Measurements from ENCODE around the gene ELOVL5.
A peak's percentile ranks its signal among the peaks of the same experiment; 100 is the strongest.
"Not testable (repeated sequence)": the region's sequence is repeated elsewhere in the genome, so short reads cannot be mapped to it uniquely, and the experiment has no call there.

ELOVL5 gene

GRCh38 chr6:53358440-53359094 is 9.8 kb upstream of the ELOVL5 start:
- DNase-seq, result no peak

- no peak for DNase-seq
Measured at GRCh38 chr6:53357576-53358360, 9.0 kb upstream of the ELOVL5 start.

GRCh38 chr6:53353624-53354023 is 4.9 kb upstream of the ELOVL5 start:
- DNase-seq, result no peak

- DNase-seq, result no peak
Measured at GRCh38 chr6:53352360-53352759, 3.6 kb upstream of the ELOVL5 start.

GRCh38 chr6:53349209-53349693 is 501 bp upstream of the ELOVL5 start:
- no peak for DNase-seq

GRCh38 chr6:53347921-53348370 is 804 bp downstream of the ELOVL5 start:
- DNase-seq, result peak; percentile 46

GRCh38 chr6:53347250-53347920 is 1.4 kb downstream of the ELOVL5 start:
- no peak for DNase-seq

- not testable (repeated sequence) for DNase-seq
Measured at GRCh38 chr6:53346049-53346448, 2.7 kb downstream of the ELOVL5 start.

- no peak for DNase-seq
Measured at GRCh38 chr6:53344969-53345368, 3.8 kb downstream of the ELOVL5 start.

GRCh38 chr6:53343092-53343491 is 5.7 kb downstream of the ELOVL5 start:
- DNase-seq, result no peak

- no peak for DNase-seq
Measured at GRCh38 chr6:53342217-53342616, 6.5 kb downstream of the ELOVL5 start.

- no peak for DNase-seq
Measured at GRCh38 chr6:53340536-53340935, 8.2 kb downstream of the ELOVL5 start.

GRCh38 chr6:53339424-53339823 is 9.3 kb downstream of the ELOVL5 start:
- no peak for DNase-seq

- no peak for DNase-seq
Measured at GRCh38 chr6:53338304-53338703, 10.4 kb downstream of the ELOVL5 start.

- DNase-seq, result no peak
Measured at GRCh38 chr6:53336070-53336469, 12.7 kb downstream of the ELOVL5 start.

- DNase-seq, result no peak
Measured at GRCh38 chr6:53335224-53335994, 13.3 kb downstream of the ELOVL5 start.

GRCh38 chr6:53333439-53334408 is 15.0 kb downstream of the ELOVL5 start:
- DNase-seq, result no peak

GRCh38 chr6:53331678-53332077 is 17.1 kb downstream of the ELOVL5 start:
- no peak for DNase-seq

- DNase-seq, result no peak
Measured at GRCh38 chr6:53330137-53330536, 18.6 kb downstream of the ELOVL5 start.

- no peak for DNase-seq
Measured at GRCh38 chr6:53328375-53328774, 20.4 kb downstream of the ELOVL5 start.

GRCh38 chr6:53327017-53327395 is 21.7 kb downstream of the ELOVL5 start:
- no peak for DNase-seq
